GM18907 (cell line): ENCODE data around the gene FAM32A.

ENCODE experiments used
- ATAC-seq: cut with Tn5 transposase; IDR thresholded peaks from one replicate; pipeline ENCODE4 v1.9.1; 2021; ENCODE audit warnings: mild to moderate bottlenecking, moderate library complexity; ENCODE audit not compliant: unreplicated experiment

The FAM32A gene

GRCh38 chr19:16200038-16201010, 15.1 kb downstream of the FAM32A start:
- ATAC-seq, result no peak

- ATAC-seq, result no peak
Observed at GRCh38 chr19:16201011-16201391, 15.8 kb downstream of the FAM32A start.

DNA sequence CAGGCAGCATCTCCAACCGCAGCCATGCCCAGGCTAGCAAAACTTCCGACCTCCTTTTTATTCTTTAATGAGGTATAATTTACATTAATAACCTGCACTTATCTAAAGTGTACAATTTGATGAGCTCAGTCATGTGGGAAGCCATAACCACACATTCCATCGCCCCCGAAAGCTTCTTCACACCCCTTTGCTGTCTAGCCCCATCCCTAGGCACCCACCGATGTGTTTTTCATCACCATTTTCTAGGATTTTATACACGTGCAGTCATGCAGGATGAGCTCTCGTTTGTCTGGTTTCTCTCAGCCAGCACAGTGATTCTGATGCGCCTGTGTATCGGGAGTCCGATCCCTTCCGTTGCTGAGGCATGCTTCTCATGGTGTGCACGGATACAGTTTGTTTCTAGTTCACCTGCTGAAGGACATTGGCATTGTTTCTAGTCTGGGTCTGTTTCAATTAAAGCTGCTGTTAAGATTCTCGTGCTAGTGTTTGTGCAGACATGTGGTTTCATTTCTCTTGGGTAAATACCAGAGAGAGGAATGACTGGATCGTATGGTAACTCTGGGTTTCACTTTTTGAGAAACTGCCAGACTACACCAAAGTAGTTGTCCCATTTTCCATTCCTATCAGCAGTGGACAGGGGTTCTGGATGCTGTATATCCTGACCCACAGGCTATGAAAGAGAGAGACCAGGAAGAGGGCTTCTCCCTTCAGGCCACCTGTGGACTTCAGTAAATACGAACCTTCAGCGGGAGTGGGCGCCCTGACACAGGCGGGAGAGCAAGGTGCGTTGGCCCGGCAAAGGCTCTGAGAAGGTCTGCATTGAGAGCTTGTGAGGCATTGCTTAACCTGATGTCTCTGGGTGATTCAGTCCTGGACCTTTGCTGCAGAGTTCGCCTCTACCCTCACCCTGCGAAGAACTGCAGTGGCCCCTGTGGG, 17.4 kb downstream of the FAM32A start:
- ATAC-seq, result no peak

DNA sequence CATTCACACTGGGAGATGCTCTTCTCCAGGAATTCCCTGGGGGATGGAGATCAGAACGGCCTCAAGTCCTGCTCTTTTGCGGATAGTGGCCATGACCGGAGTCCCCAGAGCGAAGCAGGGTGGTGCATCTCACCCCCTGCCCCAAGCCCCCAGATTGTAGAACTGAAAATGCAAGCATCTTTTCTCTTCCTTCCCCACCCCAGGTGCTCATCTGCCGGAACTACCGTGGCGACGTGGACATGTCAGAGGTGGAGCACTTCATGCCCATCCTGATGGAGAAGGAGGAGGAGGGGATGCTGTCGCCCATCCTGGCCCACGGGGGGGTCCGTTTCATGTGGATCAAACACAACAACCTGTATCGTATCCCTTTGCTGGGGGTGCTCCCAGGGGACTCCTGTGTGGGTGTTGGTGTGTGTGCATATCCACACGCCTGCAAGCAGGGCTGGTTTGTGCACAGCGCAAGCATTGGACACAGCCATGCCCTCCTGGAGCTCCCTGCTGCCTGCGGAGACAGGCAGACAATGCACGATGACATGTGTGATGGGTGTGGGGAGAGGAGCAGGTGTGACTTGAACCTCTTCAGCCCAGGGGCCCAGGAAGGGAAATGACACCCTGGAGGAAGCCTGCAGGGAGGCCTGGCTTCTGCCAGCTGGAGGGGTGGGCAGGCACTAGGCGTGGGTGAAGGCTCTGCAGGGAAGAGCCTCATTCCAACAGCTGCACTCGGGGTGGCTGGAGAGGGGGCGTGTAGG, 18.2 kb downstream of the FAM32A start:
- no peak for ATAC-seq

DNA sequence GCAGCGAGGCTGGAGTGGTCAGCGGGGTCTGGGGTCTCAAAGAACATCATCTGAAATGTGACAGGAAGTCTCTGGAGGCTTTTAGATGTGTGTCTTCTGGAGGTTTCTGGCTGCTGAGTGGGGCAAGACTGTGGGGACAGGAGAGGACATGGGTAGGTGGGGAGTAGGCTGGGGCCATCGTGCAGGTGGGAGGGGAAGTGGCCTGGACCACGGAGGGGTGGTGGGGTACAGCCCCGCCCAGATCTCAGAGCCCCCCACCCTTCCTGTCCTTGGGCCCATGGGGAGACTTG, 18.7 kb downstream of the FAM32A start:
- no peak for ATAC-seq

DNA sequence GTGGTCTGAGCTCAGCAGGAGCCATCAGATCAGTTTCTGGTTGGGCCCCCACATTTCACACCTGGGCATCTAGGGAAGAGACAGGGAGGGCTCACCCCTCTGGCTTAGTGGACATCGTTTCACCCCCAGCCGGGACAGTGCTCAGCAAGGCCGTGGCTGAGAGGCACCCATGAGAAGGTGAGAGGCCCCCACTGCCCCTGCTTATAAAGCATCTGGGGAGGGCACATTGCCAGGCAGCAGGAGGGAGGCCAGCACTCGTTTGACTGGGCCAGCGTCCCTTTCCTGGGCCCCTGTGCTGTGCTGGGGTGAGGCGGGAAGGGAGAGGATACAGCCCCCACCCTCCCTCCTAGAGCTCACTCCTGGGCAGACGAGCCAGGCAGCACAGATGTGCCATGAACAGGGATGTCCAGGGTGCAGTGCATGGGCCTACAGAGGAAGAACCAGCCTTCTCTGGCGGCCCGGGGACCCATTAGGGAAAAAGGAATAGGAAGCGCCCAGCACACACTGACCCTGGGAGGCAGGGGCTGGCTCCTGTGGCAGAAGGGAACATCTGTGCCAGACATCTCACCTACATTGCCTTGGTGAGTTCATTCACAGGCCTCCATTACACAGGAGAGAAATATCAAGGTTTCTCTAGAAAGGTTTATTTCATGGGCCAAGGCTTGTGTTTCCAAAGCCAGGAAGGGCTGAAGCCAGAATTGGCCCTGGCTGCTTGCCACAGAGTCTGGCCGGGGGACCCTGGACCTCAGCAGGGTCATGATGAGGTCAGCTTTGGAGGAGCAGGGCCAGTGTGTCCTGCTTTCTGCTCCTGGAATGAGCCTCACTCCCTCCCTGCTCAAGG, 20.2 kb downstream of the FAM32A start:
- no peak for ATAC-seq

DNA sequence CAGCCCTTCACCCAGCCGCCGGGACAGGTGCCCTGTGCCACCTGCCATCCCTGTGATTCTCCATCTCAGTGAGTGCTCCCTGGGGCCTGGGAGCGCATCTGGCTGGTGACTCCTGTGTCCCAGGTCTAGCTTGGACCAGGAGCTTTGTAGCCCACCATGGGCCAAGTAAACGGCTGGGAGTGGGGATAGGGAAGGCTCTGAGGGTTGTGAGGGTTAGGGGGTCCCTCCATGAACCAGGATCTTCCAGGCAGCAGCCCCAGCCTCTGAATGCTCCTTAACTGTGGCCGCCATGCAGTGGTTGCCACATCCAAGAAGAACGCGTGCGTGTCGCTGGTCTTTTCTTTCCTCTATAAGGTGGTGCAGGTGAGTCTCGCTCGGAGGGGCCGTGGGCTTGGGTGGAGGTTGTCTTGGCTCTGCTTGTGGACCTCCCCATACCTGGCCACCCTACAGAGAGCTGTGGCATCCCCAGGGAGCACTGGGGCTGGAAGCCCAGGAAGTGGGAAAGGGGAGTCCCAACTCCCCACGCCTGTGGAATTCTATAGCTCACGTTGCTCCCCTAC, 20.9 kb downstream of the FAM32A start:
- ATAC-seq, result no peak

DNA sequence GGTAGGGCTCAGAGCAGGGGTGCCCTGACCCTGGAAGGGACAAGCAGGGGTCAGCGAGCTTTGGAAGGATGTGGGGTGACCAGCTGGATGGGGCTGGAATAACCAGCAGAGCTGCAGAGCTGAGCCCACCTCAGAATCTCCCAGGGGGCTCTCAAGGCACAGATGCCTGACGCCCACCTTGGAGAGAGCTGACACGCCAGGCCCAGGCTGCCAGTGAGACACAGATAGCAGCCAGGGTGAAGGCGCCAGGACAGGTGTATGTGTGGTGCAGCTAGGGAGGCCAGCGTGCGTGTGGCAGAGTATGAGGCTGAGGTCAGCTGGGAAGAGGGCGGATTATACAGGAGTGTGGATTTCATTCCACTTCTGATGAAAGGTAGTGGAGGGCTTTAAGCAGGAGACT, 21.4 kb downstream of the FAM32A start:
- ATAC-seq, result no peak

DNA sequence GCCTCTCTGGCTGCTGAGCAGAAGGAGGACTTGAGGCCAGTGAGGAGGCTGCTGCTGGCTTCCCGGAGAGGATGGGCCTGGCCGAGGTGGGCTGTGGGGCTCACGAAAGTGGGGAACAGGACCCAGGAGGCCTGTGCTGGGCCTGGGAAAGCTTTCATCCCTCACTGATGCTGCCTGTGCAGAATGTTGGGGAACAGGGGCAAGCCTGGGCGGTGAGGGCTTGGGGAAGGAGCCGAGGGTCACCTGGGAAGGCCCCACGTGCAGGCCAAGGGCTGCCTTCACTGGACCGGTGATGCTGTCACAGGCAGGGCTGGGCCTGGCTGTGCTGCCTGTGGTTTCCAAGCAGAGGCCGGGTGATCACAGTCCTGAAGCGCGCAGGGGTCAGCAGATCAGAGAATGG, 21.9 kb downstream of the FAM32A start:
- ATAC-seq, result no peak

- ATAC-seq, result no peak
Observed at GRCh38 chr19:16207490-16208025, 22.3 kb downstream of the FAM32A start.

DNA sequence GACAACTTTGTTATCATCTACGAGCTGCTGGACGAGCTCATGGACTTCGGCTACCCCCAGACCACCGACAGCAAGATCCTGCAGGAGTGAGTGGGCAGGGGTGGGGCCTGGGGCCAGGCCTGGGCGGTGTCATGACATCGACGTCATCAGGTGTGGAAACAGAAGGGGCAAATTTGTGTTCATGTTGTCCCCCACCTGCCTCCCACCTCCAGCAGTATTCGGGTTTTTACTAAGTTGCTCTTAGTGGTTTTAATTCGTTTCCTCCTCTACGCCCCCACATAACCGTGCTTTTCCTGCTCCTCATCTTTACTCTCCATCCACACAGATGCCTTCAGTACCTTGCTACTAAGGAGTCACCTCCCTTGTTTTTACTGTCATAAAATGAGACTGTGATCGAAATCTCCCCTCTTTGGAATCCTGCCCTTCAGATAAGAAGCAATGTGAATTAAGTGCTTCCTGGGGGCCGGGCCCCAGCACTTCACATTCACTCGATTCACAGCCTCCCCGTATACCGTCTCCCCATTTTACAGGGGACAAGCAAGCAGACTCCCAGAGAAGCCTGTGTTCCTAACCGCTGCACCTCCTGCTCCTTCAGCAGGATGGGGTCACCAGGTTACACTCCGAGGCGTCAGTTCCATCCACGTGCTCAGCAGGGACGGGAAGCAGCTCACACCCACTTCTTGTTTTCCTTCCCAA, 23.0 kb downstream of the FAM32A start:
- no peak for ATAC-seq

DNA sequence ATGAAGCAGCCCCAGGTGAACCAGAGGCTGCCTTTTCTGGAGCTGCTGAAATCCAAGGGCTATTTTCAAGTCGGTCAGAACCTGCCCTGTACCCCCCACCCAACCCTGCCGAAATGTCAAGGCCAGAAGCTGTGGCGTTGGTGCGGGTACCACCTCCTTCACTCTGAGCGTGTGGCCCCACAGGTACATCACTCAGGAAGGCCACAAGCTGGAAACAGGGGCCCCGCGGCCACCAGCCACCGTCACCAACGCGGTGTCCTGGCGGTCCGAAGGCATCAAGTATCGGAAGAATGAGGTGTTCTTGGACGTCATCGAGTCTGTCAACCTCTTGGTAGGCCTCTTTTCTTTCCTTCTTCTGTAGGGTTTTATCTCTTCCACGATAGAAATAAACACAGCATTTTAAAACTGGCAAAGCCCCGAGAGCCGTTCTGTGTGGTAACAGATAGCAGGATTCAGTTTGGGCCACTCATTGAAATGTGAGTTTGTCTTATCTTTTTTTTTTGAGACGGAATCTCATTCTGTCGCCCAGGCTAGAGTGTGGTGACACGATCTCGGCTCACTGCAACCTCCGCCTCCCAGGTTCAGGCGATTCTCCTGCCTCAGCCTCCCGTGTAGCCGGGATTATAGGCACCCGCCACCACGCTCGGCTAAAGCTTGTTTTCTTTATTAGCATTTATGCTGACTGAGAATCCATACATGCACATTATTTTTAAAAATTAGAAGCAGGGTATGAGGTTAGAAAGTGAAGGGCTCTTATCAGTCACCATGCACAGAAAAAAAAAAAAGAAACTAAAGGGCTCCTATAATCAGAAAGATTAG, 23.8 kb downstream of the FAM32A start:
- no peak for ATAC-seq

- ATAC-seq, result no peak
Observed at GRCh38 chr19:16210168-16210567, 25.0 kb downstream of the FAM32A start.

- ATAC-seq, result no peak
Observed at GRCh38 chr19:16213076-16213475, 27.9 kb downstream of the FAM32A start.

- no peak for ATAC-seq
Observed at GRCh38 chr19:16216744-16217670, 31.8 kb downstream of the FAM32A start.

DNA sequence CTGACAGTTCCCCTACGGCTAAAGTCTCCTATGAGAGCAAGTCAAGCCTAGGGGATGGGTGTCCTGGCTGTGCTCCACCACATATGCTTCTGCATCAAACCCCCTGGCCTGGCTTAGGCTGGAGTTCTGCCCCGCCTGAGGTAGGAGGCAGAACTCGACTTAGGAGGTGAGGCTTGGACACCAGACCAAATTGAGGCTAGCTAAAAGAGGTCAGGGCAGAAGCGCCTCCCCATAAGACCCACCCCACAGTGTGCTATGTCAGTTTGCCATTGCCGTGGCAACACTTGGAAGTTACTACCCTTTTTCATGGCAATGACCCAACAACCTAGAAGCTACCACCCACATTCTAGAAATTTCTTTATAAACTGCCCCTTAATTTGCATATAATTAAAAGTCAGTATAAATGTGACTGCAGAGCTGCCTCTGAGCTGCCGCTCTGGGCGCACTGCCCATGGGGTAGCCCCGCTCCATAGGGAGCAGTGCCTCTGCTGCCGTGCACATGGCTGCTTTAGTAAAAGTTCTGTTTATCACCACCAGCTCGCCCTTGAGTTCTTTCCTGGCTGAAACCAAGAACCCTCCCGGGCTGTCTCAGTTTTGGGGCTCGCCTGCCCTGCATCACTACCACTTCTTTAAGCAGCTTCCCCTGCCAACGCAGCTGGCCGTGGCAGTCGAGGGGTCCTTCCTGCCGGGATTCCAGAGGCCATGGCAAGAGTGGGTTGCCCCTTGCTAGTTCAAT, 32.7 kb downstream of the FAM32A start:
- ATAC-seq, result no peak

DNA sequence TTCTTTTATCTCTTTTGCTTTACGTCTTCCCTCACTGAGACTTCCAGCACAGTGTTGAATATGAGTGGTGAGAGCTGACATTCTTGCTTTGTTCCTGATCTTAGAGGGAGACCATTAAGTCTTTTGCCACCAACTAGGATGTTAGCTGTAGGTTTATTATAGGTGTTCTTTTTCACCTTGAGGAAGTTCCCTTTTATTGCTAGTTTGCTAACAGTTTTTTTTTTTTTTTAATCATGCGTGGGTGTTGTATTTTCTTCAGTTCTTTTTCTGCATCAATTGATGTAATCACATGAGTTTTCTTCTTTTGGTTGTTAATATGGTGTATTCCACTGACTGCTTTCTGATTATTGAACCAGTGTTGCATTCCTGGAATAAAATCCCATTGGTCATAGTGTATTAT, 33.6 kb downstream of the FAM32A start:
- ATAC-seq, result no peak
